A549 (cell line): ENCODE results near the gene RBKS. TPM values are rescaled to one million over a fixed set of nuclear protein-coding genes. Genes with fewer than 3 reads are reported as not detected.

Experiments used
- ATAC-seq, 2 experiments: fragments of 200-7000 bp in 1 of 2; fragments of >200 bp in 1 of 2; cut with Nextera tagmentation in 1 of 2; cut with Tn5 transposase in 1 of 2; 3 replicates each; pipeline versions ENCODE4 v1.8.0 to v1.9.1; 2018 to 2020; ENCODE audit warnings: mild to moderate bottlenecking in 1 of 2, moderate library complexity in 1 of 2
- CTCF ChIA-PET: fragments of 300-600 bp; sonication (Branson Sonifier 250); formaldehyde crosslinking; extraction: SDS; loops from one replicate; lab custom pipeline; 2021; ENCODE audit warnings: antibody characterized with exemption, inconsistent platforms; lab: Yijun Ruan, JAX
- POLR2A ChIA-PET: fragments of 350-600 bp; formaldehyde crosslinking; extraction: SDS; loops from one replicate; lab custom pipeline; 2021; ENCODE audit warnings: antibody characterized with exemption, inconsistent platforms; lab: Yijun Ruan, JAX
- DNase-seq, 2 experiments: peaks; one replicate each; pipeline versions ENCODE4 v3.0.0 to v3.0.0-alpha.2; 2011 to 2016; ENCODE audit warnings: low read depth in 1 of 2, low spot score in 1 of 2
- FAIRE-seq: peaks from 2 replicates; lab custom pipeline; 2011; peaks lifted over from hg19 to GRCh38; lab: Jason Lieb, UNC
- H3K27ac ChIP-seq, 2 experiments: fragments of >200 bp; sonication (Bioruptor Twin); formaldehyde crosslinking; 3 replicates each; pipeline ENCODE4 v1.5.1; 2016 to 2017
- H3K4me1 ChIP-seq: fragments of >200 bp; sonication (Bioruptor Twin); formaldehyde crosslinking; 3 replicates; pipeline ENCODE4 v1.6.1; 2016
- H3K4me2 ChIP-seq: fragments of >200 bp; sonication (Bioruptor Twin); formaldehyde crosslinking; 3 replicates; pipeline ENCODE4 v1.6.1; 2016
- H3K4me3 ChIP-seq: fragments of >200 bp; sonication (Bioruptor Twin); formaldehyde crosslinking; 3 replicates; pipeline ENCODE4 v1.5.1; 2016
- H3K9me3 ChIP-seq: fragments of >200 bp; sonication (Bioruptor Twin); formaldehyde crosslinking; 3 replicates; pipeline ENCODE4 v1.6.1; 2016
- BHLHE40 ChIP-seq: IDR thresholded peaks from 2 replicates; pipeline ENCODE4 v1.6.1; 2012; ENCODE audit warnings: low read depth, low read length, inconsistent platforms
- CBX8 ChIP-seq: fragments of 200-600 bp; sonication (generic); IDR thresholded peaks from 2 replicates; pipeline ENCODE4 v1.6.1; 2016
- CEBPB ChIP-seq, 2 experiments: fragments of >200 bp in 1 of 2; sonication (Bioruptor Twin) in 1 of 2; formaldehyde crosslinking in 1 of 2; IDR thresholded peaks; 2 replicates each; pipeline ENCODE4 v1.6.1; 2012 to 2016
- CHD2 ChIP-seq: fragments of 150-350 bp; IDR thresholded peaks from 2 replicates; pipeline ENCODE4 v1.6.1; 2014; ENCODE audit warnings: low read length; ENCODE audit not compliant: partially characterized antibody
- EHF ChIP-seq: fragments of 250-450 bp; sonication (Bioruptor Pico); IDR thresholded peaks from 2 replicates; pipeline ENCODE4 v1.5.0; 2020; ENCODE audit warnings: mild to moderate bottlenecking
- EHMT2 ChIP-seq: fragments of 200-600 bp; sonication (generic); IDR thresholded peaks from 2 replicates; pipeline ENCODE4 v1.6.1; 2016; ENCODE audit warnings: antibody characterized with exemption, low read depth, mild to moderate bottlenecking, moderate library complexity
- EP300 ChIP-seq, 2 experiments: fragments of >200 bp; sonication (Bioruptor Twin); formaldehyde crosslinking; IDR thresholded peaks; 2 replicates in 1 of 2; 3 replicates in 1 of 2; pipeline ENCODE4 v1.6.1; 2016 to 2017
- FOSL2 ChIP-seq, 2 experiments: fragments of 450-650 bp in 1 of 2; fragments of >200 bp in 1 of 2; sonication (Bioruptor Twin) in 1 of 2; formaldehyde crosslinking; IDR thresholded peaks; 2 replicates each; pipeline versions ENCODE4 v1.5.0 to v1.6.1; 2016 to 2020; ENCODE audit warnings: mild to moderate bottlenecking in 1 of 2, moderate library complexity in 1 of 2
- GATA3 ChIP-seq: IDR thresholded peaks from 2 replicates; pipeline ENCODE4 v1.6.1; 2012; ENCODE audit warnings: borderline replicate concordance
- JUN ChIP-seq, 2 experiments: fragments of >200 bp; sonication (Bioruptor Twin); formaldehyde crosslinking; IDR thresholded peaks; 2 replicates in 1 of 2; 3 replicates in 1 of 2; pipeline ENCODE4 v1.6.1; 2016 to 2017
- JUNB ChIP-seq: fragments of >200 bp; sonication (Bioruptor Twin); formaldehyde crosslinking; IDR thresholded peaks from 2 replicates; pipeline ENCODE4 v1.6.1; 2016
- MAZ ChIP-seq: fragments of 150-350 bp; IDR thresholded peaks from 2 replicates; pipeline ENCODE4 v1.6.1; 2014; ENCODE audit warnings: antibody characterized with exemption, low read depth, low read length, borderline replicate concordance
- NPAS2 ChIP-seq: fragments of 250-450 bp; sonication (Bioruptor Pico); IDR thresholded peaks from 2 replicates; pipeline ENCODE4 v1.8.0; 2022; ENCODE audit warnings: mild to moderate bottlenecking, moderate library complexity, borderline replicate concordance
- NR3C1 ChIP-seq: fragments of >200 bp; sonication (Bioruptor Twin); formaldehyde crosslinking; IDR thresholded peaks from 3 replicates; pipeline ENCODE4 v1.6.1; 2017
- RAD21 ChIP-seq, 2 experiments: fragments of >200 bp in 1 of 2; sonication (Bioruptor Twin) in 1 of 2; formaldehyde crosslinking in 1 of 2; IDR thresholded peaks in 1 of 2; conservative IDR thresholded peaks in 1 of 2; 2 replicates in 1 of 2; 3 replicates in 1 of 2; pipeline ENCODE4 v1.6.1; 2012 to 2018; ENCODE audit warnings: inconsistent platforms in 1 of 2
- RNF2 ChIP-seq: fragments of 200-600 bp; sonication (generic); IDR thresholded peaks from 2 replicates; pipeline ENCODE4 v1.6.1; 2016; ENCODE audit warnings: low read depth, mild to moderate bottlenecking, antibody characterized with exemption, moderate library complexity, borderline replicate concordance
- TP53 ChIP-seq: fragments of 250-450 bp; sonication (Bioruptor Pico); IDR thresholded peaks from 2 replicates; pipeline ENCODE4 v1.5.0; 2021; ENCODE audit warnings: mild to moderate bottlenecking, moderate library complexity
- USF2 ChIP-seq: fragments of 450-650 bp; IDR thresholded peaks from 2 replicates; pipeline ENCODE4 v1.6.1; 2014; ENCODE audit warnings: antibody characterized with exemption
- ZFP36 ChIP-seq: fragments of 450-650 bp; IDR thresholded peaks from 2 replicates; pipeline ENCODE4 v1.6.1; 2014; ENCODE audit warnings: borderline replicate concordance; ENCODE audit not compliant: partially characterized antibody
- ZSCAN20 ChIP-seq: fragments of 250-450 bp; sonication (Bioruptor Pico); IDR thresholded peaks from 2 replicates; pipeline ENCODE4 v1.8.0; 2022; ENCODE audit warnings: mild to moderate bottlenecking, moderate library complexity
- WGBS: methylation state at CpG from one replicate; pipeline ENCODE4 v1.1.6; 2017; ENCODE audit errors: missing lambda C conversion rate; 5-methylcytosine and 5-hydroxymethylcytosine counted together
- polyA plus RNA-seq, 4 experiments: library from polyadenylated mRNA; depleted of rRNA in 3 of 4; stranded (reverse); fragments of >200 nt; fragmentation: RNase III in 1 of 4; extraction: RNeasy Plus Mini Kit Qiagen cat#74134 plus additional on column Dnase treatment in 1 of 4; gene quantifications; 2 replicates in 3 of 4; 3 replicates in 1 of 4; pipeline ENCODE4 v1.2.3, GENCODE V29; 2011 to 2017
- TF ChIP-seq, protein P1 (sequence below): fragments of >200 bp; sonication (Bioruptor Twin); formaldehyde crosslinking; IDR thresholded peaks from 3 replicates; pipeline ENCODE4 v1.6.1; 2016
- TF ChIP-seq, protein P2 (sequence below): fragments of >200 bp; sonication (Bioruptor Twin); formaldehyde crosslinking; IDR thresholded peaks from 2 replicates; pipeline ENCODE4 v1.6.1; 2016
- TF ChIP-seq, protein P3 (sequence below): fragments of 150-350 bp; IDR thresholded peaks from 2 replicates; pipeline ENCODE4 v1.6.1; 2014; ENCODE audit warnings: low read depth, mild to moderate bottlenecking, low read length

The RBKS gene
- polyA plus RNA-seq, 2 of the 4 experiments (the other 2 are of a cell fraction): 7.6 to 8.5 TPM

- FAIRE-seq (no peak), DNase-seq (no peak), ATAC-seq (no peak)
These were observed 44.8 kb upstream of the RBKS start for GRCh38 chr2:27935026-27935425.

DNA sequence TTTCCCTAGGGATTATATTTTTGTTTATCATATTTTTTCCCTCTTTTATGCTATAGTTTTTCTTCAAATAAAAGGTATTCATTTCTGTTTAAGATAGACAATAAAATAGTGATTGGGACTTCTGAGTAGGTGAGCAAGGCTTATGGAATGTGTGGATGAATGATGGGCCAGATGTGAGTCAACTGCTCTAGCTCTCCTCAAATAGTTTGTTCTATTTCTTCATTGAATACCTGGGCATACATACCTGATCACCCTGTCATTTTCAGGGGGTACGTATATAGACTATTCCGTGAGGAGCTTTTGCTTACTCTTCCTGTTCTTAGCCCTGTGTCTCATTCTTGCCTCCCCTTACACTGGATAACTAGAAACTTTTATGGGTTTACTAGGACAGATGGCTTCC lies 42.2 kb upstream of the RBKS start:
- peak; percentile 97 for FAIRE-seq
- peak; percentile 54 to 66 for DNase-seq
- TF ChIP-seq RAD21 (conservative IDR thresholded peaks at IDR 0.05 in 1 of 2, IDR thresholded peaks at IDR 0.05 in 1 of 2) (0 out of 5 replicates have a peak, but pooled peaks of 1 of the 2 experiments have one; percentile 13), EHMT2 (no peak), ZFP36 (no peak), NPAS2 (no peak), CEBPB (IDR thresholded peaks at IDR 0.05) (0 out of 4 replicates have a peak, but pooled peaks of 1 of the 2 experiments have one; percentile 26), JUNB (peak; percentile 75), GATA3 (peak; percentile 38; the same call in 1 of the 2 replicates), JUN (IDR thresholded peaks at IDR 0.05) (0 out of 5 replicates have a peak, but pooled peaks of 1 of the 2 experiments have one; percentile 18), FOSL2 (IDR thresholded peaks at IDR 0.05) (peak; percentile 81), FOSL2 (CRISPR knock-in tag; IDR thresholded peaks at IDR 0.05) (peak; percentile 82), EP300 (IDR thresholded peaks at IDR 0.05) (peak in 1 of 2 experiments; percentile 57; a peak in 1 of 5 replicates)
- TF ChIP-seq, protein P1, sequence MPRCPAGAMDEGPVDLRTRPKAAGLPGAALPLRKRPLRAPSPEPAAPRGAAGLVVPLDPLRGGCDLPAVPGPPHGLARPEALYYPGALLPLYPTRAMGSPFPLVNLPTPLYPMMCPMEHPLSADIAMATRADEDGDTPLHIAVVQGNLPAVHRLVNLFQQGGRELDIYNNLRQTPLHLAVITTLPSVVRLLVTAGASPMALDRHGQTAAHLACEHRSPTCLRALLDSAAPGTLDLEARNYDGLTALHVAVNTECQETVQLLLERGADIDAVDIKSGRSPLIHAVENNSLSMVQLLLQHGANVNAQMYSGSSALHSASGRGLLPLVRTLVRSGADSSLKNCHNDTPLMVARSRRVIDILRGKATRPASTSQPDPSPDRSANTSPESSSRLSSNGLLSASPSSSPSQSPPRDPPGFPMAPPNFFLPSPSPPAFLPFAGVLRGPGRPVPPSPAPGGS: no peak
- ATAC-seq: peak; percentile 86 to 94; a peak in 5 of 6 replicates
- ChIA-PET POLR2A (no interaction called here), CTCF (interaction anchor here (0.9 to 1.3 kb wide), 4 partner anchors 11 to 228 kb away, joined by 3 to 8 read pairs (median 4); no protein-coding TSS in a partner anchor)
- 6% methylated on average over 2 of the region's 2 CpGs for WGBS
- Histone ChIP-seq H3K4me1 (peaks cover 43% of the 10 kb centered on the region), H3K4me2 (peak overlapping the region; percentile 68), H3K27ac (peak overlapping the region; percentile 65 to 81), H3K9me3 (no peaks in the 10 kb centered on the region), H3K4me3 (no peak overlapping the region)

More at GRCh38 chr2:27935026-27935425, 44.8 kb upstream of the RBKS start:
- Histone ChIP-seq H3K4me2 (no peak overlapping the region), H3K4me1 (peaks cover 42% of the 10 kb centered on the region), H3K27ac (peak overlapping the region in 1 of 2 experiments; percentile 40; a peak in 3 of 6 replicates), H3K4me3 (no peak overlapping the region), H3K9me3 (no peaks in the 10 kb centered on the region)
- 91% methylated on average over 3 of the region's 3 CpGs for WGBS
- TF ChIP-seq MAZ (no peak), RNF2 (no peak), TP53 (CRISPR knock-in tag) (no peak), NR3C1 (no peak), CBX8 (no peak), ZSCAN20 (no peak), BHLHE40 (no peak), USF2 (no peak), EHF (CRISPR knock-in tag) (no peak), ZFP36 (no peak), CHD2 (no peak), JUN (IDR thresholded peaks at IDR 0.05) (no peak)
- TF ChIP-seq, protein P2, sequence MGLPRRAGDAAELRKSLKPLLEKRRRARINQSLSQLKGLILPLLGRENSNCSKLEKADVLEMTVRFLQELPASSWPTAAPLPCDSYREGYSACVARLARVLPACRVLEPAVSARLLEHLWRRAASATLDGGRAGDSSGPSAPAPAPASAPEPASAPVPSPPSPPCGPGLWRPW: no peak
- TF ChIP-seq, protein P3, sequence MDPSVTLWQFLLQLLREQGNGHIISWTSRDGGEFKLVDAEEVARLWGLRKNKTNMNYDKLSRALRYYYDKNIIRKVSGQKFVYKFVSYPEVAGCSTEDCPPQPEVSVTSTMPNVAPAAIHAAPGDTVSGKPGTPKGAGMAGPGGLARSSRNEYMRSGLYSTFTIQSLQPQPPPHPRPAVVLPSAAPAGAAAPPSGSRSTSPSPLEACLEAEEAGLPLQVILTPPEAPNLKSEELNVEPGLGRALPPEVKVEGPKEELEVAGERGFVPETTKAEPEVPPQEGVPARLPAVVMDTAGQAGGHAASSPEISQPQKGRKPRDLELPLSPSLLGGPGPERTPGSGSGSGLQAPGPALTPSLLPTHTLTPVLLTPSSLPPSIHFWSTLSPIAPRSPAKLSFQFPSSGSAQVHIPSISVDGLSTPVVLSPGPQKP: no peak
- ChIA-PET CTCF (interaction anchor here (1.6 kb wide), 1 partner anchor 212 kb away, joined by 3 read pairs; no protein-coding TSS in a partner anchor), POLR2A (no interaction called here)
